ENCODE results near the gene RSPH1.

DNA sequence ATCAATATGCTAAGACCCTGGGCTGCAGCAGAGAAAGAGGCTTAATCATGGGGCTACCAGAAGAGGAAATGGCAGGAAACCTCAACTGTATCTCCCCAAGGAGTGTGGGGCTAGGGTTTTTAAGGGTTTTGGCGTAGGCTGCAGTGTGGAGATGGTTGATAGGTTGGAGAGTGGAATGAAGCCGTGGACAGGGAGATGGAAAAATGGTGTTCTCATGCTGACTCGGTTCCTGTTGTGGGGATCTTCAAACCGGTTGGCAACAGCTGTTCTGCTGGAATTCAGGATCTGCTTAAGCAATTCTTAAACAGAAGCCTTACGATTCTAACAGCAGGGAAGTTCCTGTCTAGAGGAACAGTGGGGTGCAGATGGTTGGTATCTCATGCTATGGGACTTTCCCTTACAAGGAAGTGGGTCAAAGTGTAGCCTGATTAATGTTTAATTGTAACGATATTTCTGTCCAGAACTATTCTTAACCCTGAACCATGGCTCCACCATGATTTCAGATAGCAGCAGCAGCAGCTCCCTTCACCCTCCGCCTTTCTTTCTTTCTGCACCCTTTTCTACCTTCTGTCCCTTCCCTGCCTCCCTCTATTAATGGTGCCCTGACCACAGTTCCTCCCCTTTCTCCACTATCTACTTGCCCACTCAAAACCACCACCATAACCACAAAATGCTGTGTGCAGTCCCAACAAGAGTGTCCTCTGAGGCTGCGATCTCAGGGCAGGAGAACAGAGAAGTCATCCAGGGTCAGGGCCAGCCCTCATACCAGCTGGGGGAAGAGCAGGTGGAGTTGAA lies 30.8 kb downstream of the RSPH1 start:
- TF ChIP-seq POLR2AphosphoS5 (IDR thresholded peaks at IDR 0.05) = no peak
- TF ChIP-seq, protein P1, sequence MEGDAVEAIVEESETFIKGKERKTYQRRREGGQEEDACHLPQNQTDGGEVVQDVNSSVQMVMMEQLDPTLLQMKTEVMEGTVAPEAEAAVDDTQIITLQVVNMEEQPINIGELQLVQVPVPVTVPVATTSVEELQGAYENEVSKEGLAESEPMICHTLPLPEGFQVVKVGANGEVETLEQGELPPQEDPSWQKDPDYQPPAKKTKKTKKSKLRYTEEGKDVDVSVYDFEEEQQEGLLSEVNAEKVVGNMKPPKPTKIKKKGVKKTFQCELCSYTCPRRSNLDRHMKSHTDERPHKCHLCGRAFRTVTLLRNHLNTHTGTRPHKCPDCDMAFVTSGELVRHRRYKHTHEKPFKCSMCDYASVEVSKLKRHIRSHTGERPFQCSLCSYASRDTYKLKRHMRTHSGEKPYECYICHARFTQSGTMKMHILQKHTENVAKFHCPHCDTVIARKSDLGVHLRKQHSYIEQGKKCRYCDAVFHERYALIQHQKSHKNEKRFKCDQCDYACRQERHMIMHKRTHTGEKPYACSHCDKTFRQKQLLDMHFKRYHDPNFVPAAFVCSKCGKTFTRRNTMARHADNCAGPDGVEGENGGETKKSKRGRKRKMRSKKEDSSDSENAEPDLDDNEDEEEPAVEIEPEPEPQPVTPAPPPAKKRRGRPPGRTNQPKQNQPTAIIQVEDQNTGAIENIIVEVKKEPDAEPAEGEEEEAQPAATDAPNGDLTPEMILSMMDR (IDR thresholded peaks at IDR 0.05) = no peak
- no peak for TF ChIP-seq POLR2A (IDR thresholded peaks at IDR 0.05; ENCODE audit: low read depth)
